Raji (cell line): ENCODE results near the gene GID4.

Experiments
- POLR2A ChIP-seq: IDR thresholded peaks from 2 replicates; pipeline ENCODE4 v1.6.1; 2011; ENCODE audit warnings: low read depth, low read length, control low read depth; ENCODE audit not compliant: insufficient read depth

GID4 gene

GRCh38 chr17:18008496-18009268 lies 30.5 kb upstream of the GID4 start:
- TF ChIP-seq POLR2A = no peak

- no peak for TF ChIP-seq POLR2A
These were observed 29.4 kb upstream of the GID4 start for GRCh38 chr17:18009609-18010420.

GRCh38 chr17:18011286-18011685 lies 27.9 kb upstream of the GID4 start:
- TF ChIP-seq POLR2A = no peak

- no peak for TF ChIP-seq POLR2A
These were observed 25.2 kb upstream of the GID4 start for GRCh38 chr17:18014006-18014405.

GRCh38 chr17:18015593-18015992 lies 23.6 kb upstream of the GID4 start:
- TF ChIP-seq POLR2A = no peak

- TF ChIP-seq POLR2A = no peak
These were observed 22.8 kb upstream of the GID4 start for GRCh38 chr17:18016426-18016825.

- no peak for TF ChIP-seq POLR2A
These were observed 21.2 kb upstream of the GID4 start for GRCh38 chr17:18017958-18018357.

- TF ChIP-seq POLR2A = no peak
These were observed 20.7 kb upstream of the GID4 start for GRCh38 chr17:18018411-18018921.

- TF ChIP-seq POLR2A = no peak
These were observed 19.4 kb upstream of the GID4 start for GRCh38 chr17:18019838-18020154.

GRCh38 chr17:18020971-18021370 lies 18.2 kb upstream of the GID4 start:
- no peak for TF ChIP-seq POLR2A

GRCh38 chr17:18021372-18021771 lies 17.8 kb upstream of the GID4 start:
- no peak for TF ChIP-seq POLR2A

GRCh38 chr17:18025241-18025944 lies 13.8 kb upstream of the GID4 start:
- no peak for TF ChIP-seq POLR2A

GRCh38 chr17:18025945-18026776 lies 13.0 kb upstream of the GID4 start:
- no peak for TF ChIP-seq POLR2A

- TF ChIP-seq POLR2A = no peak
These were observed 11.9 kb upstream of the GID4 start for GRCh38 chr17:18027280-18027679.
